A549 (cell line): Measurements from ENCODE around the gene MED14. TPM values are rescaled to one million over a fixed set of nuclear protein-coding genes. Genes with fewer than 3 reads are reported as not detected.

ENCODE experiments used
- ATAC-seq, 2 experiments: fragments of 200-7000 bp in 1 of 2; fragments of >200 bp in 1 of 2; cut with Nextera tagmentation in 1 of 2; cut with Tn5 transposase in 1 of 2; 3 replicates each; pipeline versions ENCODE4 v1.8.0 to v1.9.1; 2018 to 2020; ENCODE audit warnings: mild to moderate bottlenecking in 1 of 2, moderate library complexity in 1 of 2
- CTCF ChIA-PET: fragments of 300-600 bp; sonication (Branson Sonifier 250); formaldehyde crosslinking; extraction: SDS; loops from one replicate; lab custom pipeline; 2021; ENCODE audit warnings: antibody characterized with exemption, inconsistent platforms; lab: Yijun Ruan, JAX
- POLR2A ChIA-PET: fragments of 350-600 bp; formaldehyde crosslinking; extraction: SDS; loops from one replicate; lab custom pipeline; 2021; ENCODE audit warnings: antibody characterized with exemption, inconsistent platforms; lab: Yijun Ruan, JAX
- DNase-seq, 2 experiments: peaks; one replicate each; pipeline versions ENCODE4 v3.0.0 to v3.0.0-alpha.2; 2011 to 2016; ENCODE audit warnings: low read depth in 1 of 2, low spot score in 1 of 2
- FAIRE-seq: peaks from 2 replicates; lab custom pipeline; 2011; peaks lifted over from hg19 to GRCh38; lab: Jason Lieb, UNC
- H3K27ac ChIP-seq, 2 experiments: fragments of >200 bp; sonication (Bioruptor Twin); formaldehyde crosslinking; 3 replicates each; pipeline ENCODE4 v1.5.1; 2016 to 2017
- H3K4me1 ChIP-seq: fragments of >200 bp; sonication (Bioruptor Twin); formaldehyde crosslinking; 3 replicates; pipeline ENCODE4 v1.6.1; 2016
- H3K4me2 ChIP-seq: fragments of >200 bp; sonication (Bioruptor Twin); formaldehyde crosslinking; 3 replicates; pipeline ENCODE4 v1.6.1; 2016
- H3K4me3 ChIP-seq: fragments of >200 bp; sonication (Bioruptor Twin); formaldehyde crosslinking; 3 replicates; pipeline ENCODE4 v1.5.1; 2016
- H3K9me3 ChIP-seq: fragments of >200 bp; sonication (Bioruptor Twin); formaldehyde crosslinking; 3 replicates; pipeline ENCODE4 v1.6.1; 2016
- BHLHE40 ChIP-seq: IDR thresholded peaks from 2 replicates; pipeline ENCODE4 v1.6.1; 2012; ENCODE audit warnings: low read depth, low read length, inconsistent platforms
- CBX2 ChIP-seq: fragments of 200-600 bp; sonication (generic); IDR thresholded peaks from 2 replicates; pipeline ENCODE4 v1.6.1; 2016; ENCODE audit warnings: low read depth, mild to moderate bottlenecking, borderline replicate concordance
- CHD4 ChIP-seq: fragments of 200-600 bp; sonication (generic); IDR thresholded peaks from 2 replicates; pipeline ENCODE4 v1.6.1; 2016; ENCODE audit warnings: antibody characterized with exemption, mild to moderate bottlenecking, borderline replicate concordance
- EP300 ChIP-seq, 2 experiments: fragments of >200 bp; sonication (Bioruptor Twin); formaldehyde crosslinking; IDR thresholded peaks; 2 replicates in 1 of 2; 3 replicates in 1 of 2; pipeline ENCODE4 v1.6.1; 2016 to 2017
- FOXS1 ChIP-seq: fragments of 250-450 bp; sonication (Bioruptor Pico); IDR thresholded peaks from 2 replicates; pipeline ENCODE4 v1.5.0; 2020; ENCODE audit warnings: mild to moderate bottlenecking, moderate library complexity
- HDAC2 ChIP-seq: fragments of 200-600 bp; sonication (generic); IDR thresholded peaks from 2 replicates; pipeline ENCODE4 v1.6.1; 2016
- HOXB13 ChIP-seq: fragments of 250-450 bp; sonication (Bioruptor Pico); IDR thresholded peaks from 2 replicates; pipeline ENCODE4 v1.5.0; 2020; ENCODE audit warnings: low read depth, mild to moderate bottlenecking, moderate library complexity
- KDM5A ChIP-seq: fragments of 200-600 bp; sonication (generic); IDR thresholded peaks from 2 replicates; pipeline ENCODE4 v1.6.1; 2016; ENCODE audit warnings: antibody characterized with exemption, mild to moderate bottlenecking
- MAFK ChIP-seq: fragments of 450-650 bp; IDR thresholded peaks from 2 replicates; pipeline ENCODE4 v1.6.1; 2014; ENCODE audit not compliant: partially characterized antibody
- MAZ ChIP-seq: fragments of 150-350 bp; IDR thresholded peaks from 2 replicates; pipeline ENCODE4 v1.6.1; 2014; ENCODE audit warnings: antibody characterized with exemption, low read depth, low read length, borderline replicate concordance
- NFE2L2 ChIP-seq: fragments of 150-350 bp; conservative IDR thresholded peaks from 2 replicates; pipeline ENCODE4 v1.6.1; 2014; ENCODE audit warnings: low read length
- PHF8 ChIP-seq: fragments of 200-600 bp; sonication (generic); IDR thresholded peaks from 2 replicates; pipeline ENCODE4 v1.6.1; 2016; ENCODE audit warnings: low read depth, mild to moderate bottlenecking, antibody characterized with exemption, moderate library complexity, borderline replicate concordance
- POLR2AphosphoS2 ChIP-seq: conservative IDR thresholded peaks from 2 replicates; pipeline ENCODE4 v1.6.1; 2012; ENCODE audit warnings: low read length, improper control_type of control experiment, inconsistent platforms
- RFX5 ChIP-seq: fragments of 450-650 bp; IDR thresholded peaks from 2 replicates; pipeline ENCODE4 v1.7.1; 2014; ENCODE audit warnings: antibody characterized with exemption, mild to moderate bottlenecking, moderate library complexity
- RNF2 ChIP-seq: fragments of 200-600 bp; sonication (generic); IDR thresholded peaks from 2 replicates; pipeline ENCODE4 v1.6.1; 2016; ENCODE audit warnings: low read depth, mild to moderate bottlenecking, antibody characterized with exemption, moderate library complexity, borderline replicate concordance
- SMC3 ChIP-seq: fragments of >200 bp; sonication (Bioruptor Twin); formaldehyde crosslinking; IDR thresholded peaks from 3 replicates; pipeline ENCODE4 v1.6.1; 2018; ENCODE audit warnings: inconsistent platforms
- ZC3H11A ChIP-seq: fragments of 450-650 bp; IDR thresholded peaks from 2 replicates; pipeline ENCODE4 v1.6.1; 2014; ENCODE audit warnings: antibody characterized with exemption, mild to moderate bottlenecking
- ZFP36 ChIP-seq: fragments of 450-650 bp; IDR thresholded peaks from 2 replicates; pipeline ENCODE4 v1.6.1; 2014; ENCODE audit warnings: borderline replicate concordance; ENCODE audit not compliant: partially characterized antibody
- ZSCAN20 ChIP-seq: fragments of 250-450 bp; sonication (Bioruptor Pico); IDR thresholded peaks from 2 replicates; pipeline ENCODE4 v1.8.0; 2022; ENCODE audit warnings: mild to moderate bottlenecking, moderate library complexity
- WGBS: methylation state at CpG from one replicate; pipeline ENCODE4 v1.1.6; 2017; ENCODE audit errors: missing lambda C conversion rate; 5-methylcytosine and 5-hydroxymethylcytosine counted together
- polyA plus RNA-seq, 4 experiments: library from polyadenylated mRNA; depleted of rRNA in 3 of 4; stranded (reverse); fragments of >200 nt; fragmentation: RNase III in 1 of 4; extraction: RNeasy Plus Mini Kit Qiagen cat#74134 plus additional on column Dnase treatment in 1 of 4; gene quantifications; 2 replicates in 3 of 4; 3 replicates in 1 of 4; pipeline ENCODE4 v1.2.3, GENCODE V29; 2011 to 2017
- TF ChIP-seq, protein P1 (sequence below): fragments of 200-600 bp; sonication (generic); IDR thresholded peaks from 2 replicates; pipeline ENCODE4 v1.6.1; 2016; ENCODE audit warnings: antibody characterized with exemption, mild to moderate bottlenecking, moderate library complexity
- TF ChIP-seq, protein P2 (sequence below): fragments of 250-450 bp; sonication (Bioruptor Pico); IDR thresholded peaks from 2 replicates; pipeline ENCODE4 v1.5.0; 2021; ENCODE audit warnings: mild to moderate bottlenecking, moderate library complexity, borderline replicate concordance
- TF ChIP-seq, protein P3 (sequence below): fragments of >200 bp; sonication (Bioruptor Twin); formaldehyde crosslinking; IDR thresholded peaks from 3 replicates; pipeline ENCODE4 v1.5.1; 2016
- TF ChIP-seq, protein P4 (sequence below): fragments of >200 bp; sonication (Bioruptor Twin); formaldehyde crosslinking; IDR thresholded peaks from 2 replicates; pipeline ENCODE4 v1.6.1; 2016
- TF ChIP-seq, protein P5 (sequence below): fragments of 150-350 bp; IDR thresholded peaks from 2 replicates; pipeline ENCODE4 v1.6.1; 2014; ENCODE audit warnings: low read depth, mild to moderate bottlenecking, low read length

The MED14 gene
- polyA plus RNA-seq, 2 of the 4 experiments (the other 2 are of a cell fraction), result 26.8 to 62.0 TPM

DNA sequence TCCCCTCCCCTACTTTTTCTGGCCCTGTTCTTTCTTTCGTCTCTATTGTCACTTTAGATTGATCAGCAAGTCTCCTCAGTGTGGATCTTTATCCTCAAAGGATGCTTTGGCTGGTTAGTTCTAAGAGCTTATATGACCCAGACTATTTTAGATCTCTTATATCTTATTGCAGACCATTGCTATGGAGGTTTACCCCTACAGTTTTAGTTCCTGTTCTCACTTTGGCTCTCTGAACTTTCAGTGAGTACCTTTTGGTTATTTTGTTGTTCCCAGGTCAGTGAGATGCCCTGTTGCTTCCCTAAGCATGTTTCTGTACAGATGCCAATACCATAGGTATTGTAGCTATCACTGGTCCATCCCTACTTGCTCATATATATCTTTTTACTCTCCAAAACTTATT, 24.0 kb upstream of the MED14 start:
- Histone ChIP-seq H3K4me1 (no peaks in the 10 kb centered on the region), H3K9me3 (no peaks in the 10 kb centered on the region), H3K4me3 (no peak overlapping the region), H3K4me2 (no peak overlapping the region), H3K27ac (no peak overlapping the region)
- DNase-seq (no peak), FAIRE-seq (no peak), ATAC-seq (no peak)
- 56% methylated on average over 1 of the region's 1 CpG for WGBS
- ChIA-PET POLR2A (no interaction called here), CTCF (no interaction called here)
- TF ChIP-seq ZFP36 (no peak), CHD4 (no peak), FOXS1 (CRISPR knock-in tag) (no peak), HOXB13 (CRISPR knock-in tag) (no peak), KDM5A (no peak), SMC3 (no peak), ZSCAN20 (CRISPR knock-in tag) (no peak)

DNA sequence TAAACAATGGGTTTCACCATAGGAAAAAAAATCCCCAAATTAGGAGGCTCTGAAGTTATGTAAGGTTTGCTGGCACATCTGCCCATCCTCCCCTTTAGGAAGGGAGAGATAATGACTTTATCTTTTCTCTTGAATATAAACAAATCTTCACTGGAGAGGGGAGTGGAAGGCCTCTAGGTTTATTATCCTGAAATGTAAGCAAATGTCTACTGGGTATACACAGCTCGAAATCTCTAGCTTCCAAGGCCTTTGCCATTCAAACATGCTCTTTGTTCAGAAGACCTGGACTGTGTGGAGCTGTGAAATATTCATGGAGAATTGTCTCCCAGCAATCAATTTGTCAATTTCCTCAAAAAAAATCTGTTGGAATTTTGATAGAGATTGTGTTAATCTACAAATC, 21.7 kb upstream of the MED14 start:
- WGBS, result 10% methylated on average over 1 of the region's 1 CpG
- H3K27ac ChIP-seq, result no peak overlapping the region
- no peak for FAIRE-seq
- no peak for TF ChIP-seq SMC3
- TF ChIP-seq RNF2, result no peak
- TF ChIP-seq RFX5, result no peak
- no peak for TF ChIP-seq MAZ
- TF ChIP-seq, protein P1, sequence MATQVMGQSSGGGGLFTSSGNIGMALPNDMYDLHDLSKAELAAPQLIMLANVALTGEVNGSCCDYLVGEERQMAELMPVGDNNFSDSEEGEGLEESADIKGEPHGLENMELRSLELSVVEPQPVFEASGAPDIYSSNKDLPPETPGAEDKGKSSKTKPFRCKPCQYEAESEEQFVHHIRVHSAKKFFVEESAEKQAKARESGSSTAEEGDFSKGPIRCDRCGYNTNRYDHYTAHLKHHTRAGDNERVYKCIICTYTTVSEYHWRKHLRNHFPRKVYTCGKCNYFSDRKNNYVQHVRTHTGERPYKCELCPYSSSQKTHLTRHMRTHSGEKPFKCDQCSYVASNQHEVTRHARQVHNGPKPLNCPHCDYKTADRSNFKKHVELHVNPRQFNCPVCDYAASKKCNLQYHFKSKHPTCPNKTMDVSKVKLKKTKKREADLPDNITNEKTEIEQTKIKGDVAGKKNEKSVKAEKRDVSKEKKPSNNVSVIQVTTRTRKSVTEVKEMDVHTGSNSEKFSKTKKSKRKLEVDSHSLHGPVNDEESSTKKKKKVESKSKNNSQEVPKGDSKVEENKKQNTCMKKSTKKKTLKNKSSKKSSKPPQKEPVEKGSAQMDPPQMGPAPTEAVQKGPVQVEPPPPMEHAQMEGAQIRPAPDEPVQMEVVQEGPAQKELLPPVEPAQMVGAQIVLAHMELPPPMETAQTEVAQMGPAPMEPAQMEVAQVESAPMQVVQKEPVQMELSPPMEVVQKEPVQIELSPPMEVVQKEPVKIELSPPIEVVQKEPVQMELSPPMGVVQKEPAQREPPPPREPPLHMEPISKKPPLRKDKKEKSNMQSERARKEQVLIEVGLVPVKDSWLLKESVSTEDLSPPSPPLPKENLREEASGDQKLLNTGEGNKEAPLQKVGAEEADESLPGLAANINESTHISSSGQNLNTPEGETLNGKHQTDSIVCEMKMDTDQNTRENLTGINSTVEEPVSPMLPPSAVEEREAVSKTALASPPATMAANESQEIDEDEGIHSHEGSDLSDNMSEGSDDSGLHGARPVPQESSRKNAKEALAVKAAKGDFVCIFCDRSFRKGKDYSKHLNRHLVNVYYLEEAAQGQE, result no peak
- TF ChIP-seq CBX2, result no peak
- TF ChIP-seq EP300 (IDR thresholded peaks at IDR 0.05), result no peak
- no peak for TF ChIP-seq PHF8
- TF ChIP-seq NFE2L2, result no peak
- TF ChIP-seq, protein P2, sequence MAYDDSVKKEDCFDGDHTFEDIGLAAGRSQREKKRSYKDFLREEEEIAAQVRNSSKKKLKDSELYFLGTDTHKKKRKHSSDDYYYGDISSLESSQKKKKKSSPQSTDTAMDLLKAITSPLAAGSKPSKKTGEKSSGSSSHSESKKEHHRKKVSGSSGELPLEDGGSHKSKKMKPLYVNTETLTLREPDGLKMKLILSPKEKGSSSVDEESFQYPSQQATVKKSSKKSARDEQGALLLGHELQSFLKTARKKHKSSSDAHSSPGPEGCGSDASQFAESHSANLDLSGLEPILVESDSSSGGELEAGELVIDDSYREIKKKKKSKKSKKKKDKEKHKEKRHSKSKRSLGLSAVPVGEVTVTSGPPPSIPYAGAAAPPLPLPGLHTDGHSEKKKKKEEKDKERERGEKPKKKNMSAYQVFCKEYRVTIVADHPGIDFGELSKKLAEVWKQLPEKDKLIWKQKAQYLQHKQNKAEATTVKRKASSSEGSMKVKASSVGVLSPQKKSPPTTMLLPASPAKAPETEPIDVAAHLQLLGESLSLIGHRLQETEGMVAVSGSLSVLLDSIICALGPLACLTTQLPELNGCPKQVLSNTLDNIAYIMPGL (CRISPR knock-in tag), result no peak
- no peak for TF ChIP-seq HOXB13 (CRISPR knock-in tag)
- TF ChIP-seq MAFK, result no peak
- no peak for TF ChIP-seq HDAC2
- TF ChIP-seq, protein P3, sequence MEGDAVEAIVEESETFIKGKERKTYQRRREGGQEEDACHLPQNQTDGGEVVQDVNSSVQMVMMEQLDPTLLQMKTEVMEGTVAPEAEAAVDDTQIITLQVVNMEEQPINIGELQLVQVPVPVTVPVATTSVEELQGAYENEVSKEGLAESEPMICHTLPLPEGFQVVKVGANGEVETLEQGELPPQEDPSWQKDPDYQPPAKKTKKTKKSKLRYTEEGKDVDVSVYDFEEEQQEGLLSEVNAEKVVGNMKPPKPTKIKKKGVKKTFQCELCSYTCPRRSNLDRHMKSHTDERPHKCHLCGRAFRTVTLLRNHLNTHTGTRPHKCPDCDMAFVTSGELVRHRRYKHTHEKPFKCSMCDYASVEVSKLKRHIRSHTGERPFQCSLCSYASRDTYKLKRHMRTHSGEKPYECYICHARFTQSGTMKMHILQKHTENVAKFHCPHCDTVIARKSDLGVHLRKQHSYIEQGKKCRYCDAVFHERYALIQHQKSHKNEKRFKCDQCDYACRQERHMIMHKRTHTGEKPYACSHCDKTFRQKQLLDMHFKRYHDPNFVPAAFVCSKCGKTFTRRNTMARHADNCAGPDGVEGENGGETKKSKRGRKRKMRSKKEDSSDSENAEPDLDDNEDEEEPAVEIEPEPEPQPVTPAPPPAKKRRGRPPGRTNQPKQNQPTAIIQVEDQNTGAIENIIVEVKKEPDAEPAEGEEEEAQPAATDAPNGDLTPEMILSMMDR, result no peak
- TF ChIP-seq, protein P4, sequence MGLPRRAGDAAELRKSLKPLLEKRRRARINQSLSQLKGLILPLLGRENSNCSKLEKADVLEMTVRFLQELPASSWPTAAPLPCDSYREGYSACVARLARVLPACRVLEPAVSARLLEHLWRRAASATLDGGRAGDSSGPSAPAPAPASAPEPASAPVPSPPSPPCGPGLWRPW, result no peak
- TF ChIP-seq POLR2AphosphoS2, result no peak
- no peak for TF ChIP-seq ZC3H11A
- TF ChIP-seq, protein P5, sequence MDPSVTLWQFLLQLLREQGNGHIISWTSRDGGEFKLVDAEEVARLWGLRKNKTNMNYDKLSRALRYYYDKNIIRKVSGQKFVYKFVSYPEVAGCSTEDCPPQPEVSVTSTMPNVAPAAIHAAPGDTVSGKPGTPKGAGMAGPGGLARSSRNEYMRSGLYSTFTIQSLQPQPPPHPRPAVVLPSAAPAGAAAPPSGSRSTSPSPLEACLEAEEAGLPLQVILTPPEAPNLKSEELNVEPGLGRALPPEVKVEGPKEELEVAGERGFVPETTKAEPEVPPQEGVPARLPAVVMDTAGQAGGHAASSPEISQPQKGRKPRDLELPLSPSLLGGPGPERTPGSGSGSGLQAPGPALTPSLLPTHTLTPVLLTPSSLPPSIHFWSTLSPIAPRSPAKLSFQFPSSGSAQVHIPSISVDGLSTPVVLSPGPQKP, result no peak
- no peak for TF ChIP-seq BHLHE40
- no peak overlapping the region for H3K4me3 ChIP-seq
- H3K4me1 ChIP-seq, result no peaks in the 10 kb centered on the region
- no peak for DNase-seq
- ChIA-PET POLR2A (no interaction called here), CTCF (no interaction called here)
- no peak overlapping the region for H3K4me2 ChIP-seq
- no peak for ATAC-seq
- H3K9me3 ChIP-seq, result peaks cover 4% of the 10 kb centered on the region; the same call in 2 of the 3 replicates
